HG02642 (cell line): ENCODE measurements around the gene DNAH14.
"Not testable (repeated sequence)": the region's sequence is repeated elsewhere in the genome, so short reads cannot be mapped to it uniquely, and the experiment has no call there.

Experiments
- ATAC-seq: cut with Tn5 transposase; IDR thresholded peaks from one replicate; pipeline ENCODE4 v1.9.1; 2021; ENCODE audit warnings: mild to moderate bottlenecking; ENCODE audit not compliant: unreplicated experiment, poor library complexity

Gene DNAH14

GRCh38 chr1:225374996-225375395 is 445.5 kb downstream of the DNAH14 start:
- ATAC-seq, result no peak

- no peak for ATAC-seq
Observed at GRCh38 chr1:225378880-225379279, 449.4 kb downstream of the DNAH14 start.

- no peak for ATAC-seq
Observed at GRCh38 chr1:225380691-225381090, 451.2 kb downstream of the DNAH14 start.

- not testable (repeated sequence) for ATAC-seq
Observed at GRCh38 chr1:225386860-225387259, 457.4 kb downstream of the DNAH14 start.

GRCh38 chr1:225388372-225388771 is 458.9 kb downstream of the DNAH14 start:
- no peak for ATAC-seq

- ATAC-seq, result no peak
Observed at GRCh38 chr1:225389843-225390242, 460.4 kb downstream of the DNAH14 start.

- ATAC-seq, result no peak
Observed at GRCh38 chr1:225396357-225396756, 466.9 kb downstream of the DNAH14 start.

- no peak for ATAC-seq
Observed at GRCh38 chr1:225400968-225401367, 471.5 kb downstream of the DNAH14 start.

GRCh38 chr1:225406976-225407725 is 477.7 kb downstream of the DNAH14 start:
- ATAC-seq, result no peak

GRCh38 chr1:225407755-225408154 is 478.3 kb downstream of the DNAH14 start:
- no peak for ATAC-seq

- no peak for ATAC-seq
Observed at GRCh38 chr1:225408249-225408648, 478.8 kb downstream of the DNAH14 start.

- no peak for ATAC-seq
Observed at GRCh38 chr1:225409051-225409450, 479.6 kb downstream of the DNAH14 start.

- ATAC-seq, result no peak
Observed at GRCh38 chr1:225410036-225410435, 480.6 kb downstream of the DNAH14 start.

GRCh38 chr1:225412321-225412720 is 482.8 kb downstream of the DNAH14 start:
- ATAC-seq, result no peak

- no peak for ATAC-seq
Observed at GRCh38 chr1:225412803-225413351, 483.4 kb downstream of the DNAH14 start.

GRCh38 chr1:225413708-225414375 is 484.4 kb downstream of the DNAH14 start:
- ATAC-seq, result no peak

- no peak for ATAC-seq
Observed at GRCh38 chr1:225415307-225415706, 485.8 kb downstream of the DNAH14 start.

GRCh38 chr1:225415967-225416745 is 486.7 kb downstream of the DNAH14 start:
- no peak for ATAC-seq

GRCh38 chr1:225418059-225418458 is 488.6 kb downstream of the DNAH14 start:
- ATAC-seq, result no peak

- ATAC-seq, result no peak
Observed at GRCh38 chr1:225418598-225418997, 489.1 kb downstream of the DNAH14 start.
